Naive thymus-derived CD4-positive, alpha-beta T cell (primary cell): Measurements from ENCODE around the gene IL17B. TPM values are rescaled to one million over a fixed set of nuclear protein-coding genes. Genes with fewer than 3 reads are reported as not detected.

Experiments used
- polyA plus RNA-seq, 2 donors: library from polyadenylated mRNA; unstranded; fragments of 300-500 nt; fragmentation: Illumina TruSeq; gene quantifications; one replicate each; pipeline ENCODE4 v1.2.3, GENCODE V29; 2021
- total RNA-seq, 6 experiments: library from RNA in 5 of 6; stranded (reverse) in 5 of 6; gene quantifications; 1 replicate in 5 of 6; 2 replicates in 1 of 6; pipeline ENCODE4 v1.2.3 and lab custom pipeline; 2021 to 2026

The IL17B gene
- total and polyA plus RNA-seq, 7 experiments from 2014 or later: not detected

Other genes starting within 250 kb of the IL17B start
- 1 to 10 TPM in 1 of 5 experiments, under 1 TPM in 1, not detected in 3; 0.08 to 1.3 TPM for gene ABLIM3, start 237.8 kb downstream of the IL17B start, total RNA-seq
- gene ABLIM3, start 237.8 kb downstream of the IL17B start, polyA plus RNA-seq: not detected
- under 1 TPM in 3 of 5 experiments, not detected in 2; 0.08 to 0.76 (median 0.49) TPM for gene AFAP1L1, start 107.4 kb downstream of the IL17B start, total RNA-seq
- gene AFAP1L1, start 107.4 kb downstream of the IL17B start, polyA plus RNA-seq: 1 to 10 TPM in 1 of 2 donors, under 1 TPM in 1; 0.18 to 1.1 TPM
- 10 to 100 TPM; 12.0 to 40.1 (median 32.2) TPM for gene GRPEL2, start 33.8 kb downstream of the IL17B start, total RNA-seq
- gene GRPEL2, start 33.8 kb downstream of the IL17B start, polyA plus RNA-seq: 1 to 10 TPM; 5.9 to 7.5 TPM
- 10 to 100 TPM; 29.7 to 53.7 (median 36.3) TPM for gene PCYOX1L, start 21.2 kb downstream of the IL17B start, total RNA-seq
- gene PCYOX1L, start 21.2 kb downstream of the IL17B start, polyA plus RNA-seq: 10 to 100 TPM; 12.7 to 21.1 TPM
- 100 to 1,000 TPM; 168 to 217 (median 181) TPM for gene CSNK1A1, start 172.1 kb upstream of the IL17B start, total RNA-seq
- gene CSNK1A1, start 172.1 kb upstream of the IL17B start, polyA plus RNA-seq: 100 to 1,000 TPM; 146 to 164 TPM
- gene ARHGEF37, start 202.2 kb upstream of the IL17B start, total RNA-seq: 1 to 10 TPM in 1 of 5 experiments, under 1 TPM in 3, not detected in 1; 0.43 to 1.8 (median 0.80) TPM
- gene ARHGEF37, start 202.2 kb upstream of the IL17B start, polyA plus RNA-seq: under 1 TPM; 0.46 to 0.47 TPM